ENCODE data around the gene RHBDD1.

The RHBDD1 gene

GRCh38 chr2:226994775-226995174, 158.9 kb downstream of the RHBDD1 start:
- DNase-seq = no peak

- no peak for DNase-seq
These were observed 159.8 kb downstream of the RHBDD1 start for GRCh38 chr2:226995625-226996041.

- no peak for DNase-seq
These were observed 163.8 kb downstream of the RHBDD1 start for GRCh38 chr2:226999661-227000060.

GRCh38 chr2:227000123-227000522, 164.3 kb downstream of the RHBDD1 start:
- DNase-seq = peak; percentile 27

- no peak for DNase-seq
These were observed 168.6 kb downstream of the RHBDD1 start for GRCh38 chr2:227004482-227004881.

GRCh38 chr2:227006189-227006897, 170.5 kb downstream of the RHBDD1 start:
- DNase-seq = no peak

GRCh38 chr2:227007148-227007547, 171.3 kb downstream of the RHBDD1 start:
- DNase-seq = no peak

GRCh38 chr2:227007940-227008339, 172.1 kb downstream of the RHBDD1 start:
- no peak for DNase-seq

- no peak for DNase-seq
These were observed 174.6 kb downstream of the RHBDD1 start for GRCh38 chr2:227010433-227010832.

GRCh38 chr2:227013330-227013729, 177.5 kb downstream of the RHBDD1 start:
- DNase-seq = no peak

- no peak for DNase-seq
These were observed 178.0 kb downstream of the RHBDD1 start for GRCh38 chr2:227013881-227014280.

- DNase-seq = no peak
These were observed 181.0 kb downstream of the RHBDD1 start for GRCh38 chr2:227016894-227017293.

GRCh38 chr2:227020416-227020815, 184.6 kb downstream of the RHBDD1 start:
- DNase-seq = no peak

GRCh38 chr2:227022608-227023007, 186.8 kb downstream of the RHBDD1 start:
- DNase-seq = no peak

- no peak for DNase-seq
These were observed 189.7 kb downstream of the RHBDD1 start for GRCh38 chr2:227025510-227025909.

GRCh38 chr2:227029426-227030105, 193.7 kb downstream of the RHBDD1 start:
- no peak for DNase-seq

- DNase-seq = no peak
These were observed 194.9 kb downstream of the RHBDD1 start for GRCh38 chr2:227030789-227031188.

GRCh38 chr2:227031379-227031778, 195.5 kb downstream of the RHBDD1 start:
- DNase-seq = no peak

- no peak for DNase-seq
These were observed 197.8 kb downstream of the RHBDD1 start for GRCh38 chr2:227033471-227034148.

- no peak for DNase-seq
These were observed 200.0 kb downstream of the RHBDD1 start for GRCh38 chr2:227035711-227036367.

- DNase-seq = no peak
These were observed 200.7 kb downstream of the RHBDD1 start for GRCh38 chr2:227036527-227036926.

GRCh38 chr2:227038550-227039189, 202.8 kb downstream of the RHBDD1 start:
- DNase-seq = no peak

GRCh38 chr2:227043981-227044380, 208.1 kb downstream of the RHBDD1 start:
- DNase-seq = no peak

Measured in NCI-H1436 (cell line).